SK-N-SH treated with all-trans-retinoic acid at 6 μM for 48 hours (cell line): ENCODE measurements around the gene NRSN1.

Source experiments
- ATAC-seq: fragments of 200-7000 bp; cut with Tn5 transposase; 3 replicates; pipeline ENCODE4 v1.9.1; 2020; ENCODE audit warnings: mild to moderate bottlenecking, moderate library complexity
- ARNTL ChIP-seq: fragments of 450-650 bp; formaldehyde crosslinking; IDR thresholded peaks from 2 replicates; pipeline ENCODE4 v1.5.0; 2020; ENCODE audit warnings: low read depth, mild to moderate bottlenecking, moderate library complexity, borderline replicate concordance
- ESRRG ChIP-seq: fragments of 250-450 bp; sonication (Bioruptor Pico); IDR thresholded peaks from 2 replicates; pipeline ENCODE4 v1.6.1; 2021; ENCODE audit warnings: mild to moderate bottlenecking
- GLIS3 ChIP-seq: fragments of 250-450 bp; sonication (Bioruptor Pico); IDR thresholded peaks from 2 replicates; pipeline ENCODE4 v1.5.0; 2020; ENCODE audit warnings: mild to moderate bottlenecking, moderate library complexity
- ISL1 ChIP-seq: fragments of 250-450 bp; sonication (Bioruptor Pico); IDR thresholded peaks from 2 replicates; pipeline ENCODE4 v2.1.2; 2022; ENCODE audit warnings: mild to moderate bottlenecking, moderate library complexity
- OSR1 ChIP-seq: fragments of 250-450 bp; sonication (Bioruptor Pico); IDR thresholded peaks from 2 replicates; pipeline ENCODE4 v1.8.0; 2022; ENCODE audit warnings: moderate library complexity, mild to moderate bottlenecking, inconsistent platforms
- PPARA ChIP-seq: fragments of 250-450 bp; sonication (Bioruptor Pico); IDR thresholded peaks from 2 replicates; pipeline ENCODE4 v1.5.0; 2020; ENCODE audit warnings: mild to moderate bottlenecking, borderline replicate concordance
- RARB ChIP-seq: fragments of 250-450 bp; sonication (Bioruptor Pico); IDR thresholded peaks from 2 replicates; pipeline ENCODE4 v1.8.0; 2021; ENCODE audit warnings: mild to moderate bottlenecking, moderate library complexity
- SNAI2 ChIP-seq: fragments of 250-450 bp; sonication (Bioruptor Pico); IDR thresholded peaks from 2 replicates; pipeline ENCODE4 v1.5.0; 2020; ENCODE audit warnings: mild to moderate bottlenecking, moderate library complexity
- TCF4 ChIP-seq: fragments of 250-450 bp; sonication (Bioruptor Pico); IDR thresholded peaks from 2 replicates; pipeline ENCODE4 v1.8.0; 2021; ENCODE audit warnings: mild to moderate bottlenecking, moderate library complexity, borderline replicate concordance
- ZC3H10 ChIP-seq: fragments of 250-450 bp; sonication (Bioruptor Pico); IDR thresholded peaks from 2 replicates; pipeline ENCODE4 v1.5.1; 2021; ENCODE audit warnings: mild to moderate bottlenecking, moderate library complexity
- ZFP3 ChIP-seq: fragments of 250-450 bp; sonication (Bioruptor Pico); IDR thresholded peaks from 2 replicates; pipeline ENCODE4 v1.5.0; 2020; ENCODE audit warnings: mild to moderate bottlenecking, moderate library complexity
- ZFP30 ChIP-seq: fragments of 450-650 bp; formaldehyde crosslinking; IDR thresholded peaks from 2 replicates; pipeline ENCODE4 v1.5.0; 2022; ENCODE audit warnings: mild to moderate bottlenecking, moderate library complexity
- ZNF565 ChIP-seq: fragments of 450-650 bp; formaldehyde crosslinking; conservative IDR thresholded peaks from 2 replicates; pipeline ENCODE4 v1.5.0; 2020; ENCODE audit warnings: low read depth, mild to moderate bottlenecking, moderate library complexity
- ZNF70 ChIP-seq: fragments of 450-650 bp; formaldehyde crosslinking; IDR thresholded peaks from 2 replicates; pipeline ENCODE4 v1.5.0; 2020; ENCODE audit warnings: mild to moderate bottlenecking, moderate library complexity
- TF ChIP-seq, protein P1 (sequence below): fragments of 250-450 bp; sonication (Bioruptor Pico); IDR thresholded peaks from 2 replicates; pipeline ENCODE4 v1.5.0; 2020; ENCODE audit warnings: mild to moderate bottlenecking, moderate library complexity
- TF ChIP-seq, protein P2 (sequence below): fragments of 250-450 bp; sonication (Bioruptor Pico); IDR thresholded peaks from 2 replicates; pipeline ENCODE4 v1.8.0; 2020; ENCODE audit warnings: mild to moderate bottlenecking, moderate library complexity, borderline replicate concordance
- TF ChIP-seq, protein P3 (sequence below): fragments of 250-450 bp; sonication (Bioruptor Pico); IDR thresholded peaks from 2 replicates; pipeline ENCODE4 v1.8.0; 2021; ENCODE audit warnings: low read depth, mild to moderate bottlenecking, moderate library complexity, borderline replicate concordance
- TF ChIP-seq, protein P4 (sequence below): fragments of 250-450 bp; sonication (Bioruptor Pico); IDR thresholded peaks from 2 replicates; pipeline ENCODE4 v1.5.1; 2021; ENCODE audit warnings: mild to moderate bottlenecking, moderate library complexity

The NRSN1 gene

DNA sequence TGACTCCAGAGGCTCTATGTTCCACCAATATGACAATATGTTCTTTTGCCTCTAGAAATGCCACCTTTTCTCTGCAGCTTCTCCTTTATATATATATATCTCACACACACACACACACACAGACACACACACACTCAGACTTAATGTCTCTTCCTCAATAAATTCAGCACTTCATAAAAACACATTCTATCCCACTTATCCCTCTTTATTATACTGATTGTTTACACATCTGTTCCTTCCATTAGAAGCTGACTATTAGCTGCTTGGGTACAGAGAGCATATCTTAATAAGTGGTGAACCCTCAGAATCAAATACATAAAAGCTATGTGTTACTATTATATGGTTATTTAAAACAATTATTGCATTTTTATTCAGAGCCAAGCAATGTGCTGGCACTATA is 23.3 kb downstream of the NRSN1 start (continued):
- no peak for TF ChIP-seq RARB (CRISPR knock-in tag)
- TF ChIP-seq ZNF565 (CRISPR knock-in tag): no peak
- TF ChIP-seq, protein P1, sequence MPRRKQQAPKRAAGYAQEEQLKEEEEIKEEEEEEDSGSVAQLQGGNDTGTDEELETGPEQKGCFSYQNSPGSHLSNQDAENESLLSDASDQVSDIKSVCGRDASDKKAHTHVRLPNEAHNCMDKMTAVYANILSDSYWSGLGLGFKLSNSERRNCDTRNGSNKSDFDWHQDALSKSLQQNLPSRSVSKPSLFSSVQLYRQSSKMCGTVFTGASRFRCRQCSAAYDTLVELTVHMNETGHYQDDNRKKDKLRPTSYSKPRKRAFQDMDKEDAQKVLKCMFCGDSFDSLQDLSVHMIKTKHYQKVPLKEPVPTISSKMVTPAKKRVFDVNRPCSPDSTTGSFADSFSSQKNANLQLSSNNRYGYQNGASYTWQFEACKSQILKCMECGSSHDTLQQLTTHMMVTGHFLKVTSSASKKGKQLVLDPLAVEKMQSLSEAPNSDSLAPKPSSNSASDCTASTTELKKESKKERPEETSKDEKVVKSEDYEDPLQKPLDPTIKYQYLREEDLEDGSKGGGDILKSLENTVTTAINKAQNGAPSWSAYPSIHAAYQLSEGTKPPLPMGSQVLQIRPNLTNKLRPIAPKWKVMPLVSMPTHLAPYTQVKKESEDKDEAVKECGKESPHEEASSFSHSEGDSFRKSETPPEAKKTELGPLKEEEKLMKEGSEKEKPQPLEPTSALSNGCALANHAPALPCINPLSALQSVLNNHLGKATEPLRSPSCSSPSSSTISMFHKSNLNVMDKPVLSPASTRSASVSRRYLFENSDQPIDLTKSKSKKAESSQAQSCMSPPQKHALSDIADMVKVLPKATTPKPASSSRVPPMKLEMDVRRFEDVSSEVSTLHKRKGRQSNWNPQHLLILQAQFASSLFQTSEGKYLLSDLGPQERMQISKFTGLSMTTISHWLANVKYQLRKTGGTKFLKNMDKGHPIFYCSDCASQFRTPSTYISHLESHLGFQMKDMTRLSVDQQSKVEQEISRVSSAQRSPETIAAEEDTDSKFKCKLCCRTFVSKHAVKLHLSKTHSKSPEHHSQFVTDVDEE (CRISPR knock-in tag): no peak
- no peak for TF ChIP-seq ISL1 (CRISPR knock-in tag)
- no peak for TF ChIP-seq GLIS3 (CRISPR knock-in tag)
- no peak for TF ChIP-seq ZC3H10 (CRISPR knock-in tag)
- TF ChIP-seq, protein P2, sequence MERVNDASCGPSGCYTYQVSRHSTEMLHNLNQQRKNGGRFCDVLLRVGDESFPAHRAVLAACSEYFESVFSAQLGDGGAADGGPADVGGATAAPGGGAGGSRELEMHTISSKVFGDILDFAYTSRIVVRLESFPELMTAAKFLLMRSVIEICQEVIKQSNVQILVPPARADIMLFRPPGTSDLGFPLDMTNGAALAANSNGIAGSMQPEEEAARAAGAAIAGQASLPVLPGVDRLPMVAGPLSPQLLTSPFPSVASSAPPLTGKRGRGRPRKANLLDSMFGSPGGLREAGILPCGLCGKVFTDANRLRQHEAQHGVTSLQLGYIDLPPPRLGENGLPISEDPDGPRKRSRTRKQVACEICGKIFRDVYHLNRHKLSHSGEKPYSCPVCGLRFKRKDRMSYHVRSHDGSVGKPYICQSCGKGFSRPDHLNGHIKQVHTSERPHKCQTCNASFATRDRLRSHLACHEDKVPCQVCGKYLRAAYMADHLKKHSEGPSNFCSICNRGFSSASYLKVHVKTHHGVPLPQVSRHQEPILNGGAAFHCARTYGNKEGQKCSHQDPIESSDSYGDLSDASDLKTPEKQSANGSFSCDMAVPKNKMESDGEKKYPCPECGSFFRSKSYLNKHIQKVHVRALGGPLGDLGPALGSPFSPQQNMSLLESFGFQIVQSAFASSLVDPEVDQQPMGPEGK (CRISPR knock-in tag): no peak
- no peak for TF ChIP-seq TCF4 (CRISPR knock-in tag)
- TF ChIP-seq ARNTL: no peak
- TF ChIP-seq ZFP30 (CRISPR knock-in tag): no peak

DNA sequence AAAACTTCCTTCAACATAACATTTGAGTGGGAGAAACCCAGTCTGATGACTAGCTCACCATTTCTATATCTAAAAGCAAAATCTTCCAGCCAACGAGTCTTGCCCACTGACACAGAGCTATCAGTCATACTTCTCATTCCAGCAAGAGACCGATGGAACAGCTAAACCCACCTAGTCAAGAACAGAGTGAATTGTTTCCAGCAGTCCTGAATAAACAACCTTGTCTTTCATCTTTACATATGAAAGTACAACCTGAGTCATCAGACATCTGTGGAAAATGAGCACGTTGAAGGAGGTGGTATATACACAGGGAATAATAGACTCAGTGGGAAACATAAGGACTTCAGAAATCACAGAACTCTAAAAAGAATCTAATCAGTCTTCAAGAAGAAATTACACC is 23.8 kb downstream of the NRSN1 start:
- no peak for TF ChIP-seq ZNF70
- TF ChIP-seq ESRRG (CRISPR knock-in tag): no peak
- TF ChIP-seq ARNTL: no peak
- TF ChIP-seq, protein P2 (CRISPR knock-in tag): no peak
- no peak for TF ChIP-seq ZC3H10 (CRISPR knock-in tag)
- no peak for TF ChIP-seq SNAI2 (CRISPR knock-in tag)
- TF ChIP-seq ZFP30 (CRISPR knock-in tag): no peak
- TF ChIP-seq OSR1: no peak
- TF ChIP-seq GLIS3 (CRISPR knock-in tag): no peak
- TF ChIP-seq, protein P3, sequence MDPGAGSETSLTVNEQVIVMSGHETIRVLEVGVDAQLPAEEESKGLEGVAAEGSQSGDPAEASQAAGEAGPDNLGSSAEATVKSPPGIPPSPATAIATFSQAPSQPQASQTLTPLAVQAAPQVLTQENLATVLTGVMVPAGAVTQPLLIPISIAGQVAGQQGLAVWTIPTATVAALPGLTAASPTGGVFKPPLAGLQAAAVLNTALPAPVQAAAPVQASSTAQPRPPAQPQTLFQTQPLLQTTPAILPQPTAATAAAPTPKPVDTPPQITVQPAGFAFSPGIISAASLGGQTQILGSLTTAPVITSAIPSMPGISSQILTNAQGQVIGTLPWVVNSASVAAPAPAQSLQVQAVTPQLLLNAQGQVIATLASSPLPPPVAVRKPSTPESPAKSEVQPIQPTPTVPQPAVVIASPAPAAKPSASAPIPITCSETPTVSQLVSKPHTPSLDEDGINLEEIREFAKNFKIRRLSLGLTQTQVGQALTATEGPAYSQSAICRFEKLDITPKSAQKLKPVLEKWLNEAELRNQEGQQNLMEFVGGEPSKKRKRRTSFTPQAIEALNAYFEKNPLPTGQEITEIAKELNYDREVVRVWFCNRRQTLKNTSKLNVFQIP (CRISPR knock-in tag): no peak
- TF ChIP-seq RARB (CRISPR knock-in tag): no peak
- no peak for TF ChIP-seq PPARA (CRISPR knock-in tag)
- TF ChIP-seq, protein P1 (CRISPR knock-in tag): no peak
- no peak for TF ChIP-seq ZFP3 (CRISPR knock-in tag)
- TF ChIP-seq, protein P4, sequence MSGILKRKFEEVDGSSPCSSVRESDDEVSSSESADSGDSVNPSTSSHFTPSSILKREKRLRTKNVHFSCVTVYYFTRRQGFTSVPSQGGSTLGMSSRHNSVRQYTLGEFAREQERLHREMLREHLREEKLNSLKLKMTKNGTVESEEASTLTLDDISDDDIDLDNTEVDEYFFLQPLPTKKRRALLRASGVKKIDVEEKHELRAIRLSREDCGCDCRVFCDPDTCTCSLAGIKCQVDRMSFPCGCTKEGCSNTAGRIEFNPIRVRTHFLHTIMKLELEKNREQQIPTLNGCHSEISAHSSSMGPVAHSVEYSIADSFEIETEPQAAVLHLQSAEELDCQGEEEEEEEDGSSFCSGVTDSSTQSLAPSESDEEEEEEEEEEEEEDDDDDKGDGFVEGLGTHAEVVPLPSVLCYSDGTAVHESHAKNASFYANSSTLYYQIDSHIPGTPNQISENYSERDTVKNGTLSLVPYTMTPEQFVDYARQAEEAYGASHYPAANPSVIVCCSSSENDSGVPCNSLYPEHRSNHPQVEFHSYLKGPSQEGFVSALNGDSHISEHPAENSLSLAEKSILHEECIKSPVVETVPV (CRISPR knock-in tag): no peak
- TF ChIP-seq ZNF565 (CRISPR knock-in tag): no peak
- TF ChIP-seq TCF4 (CRISPR knock-in tag): no peak
- no peak for ATAC-seq
